Ishikawa (cell line): ENCODE results near the gene CAND1.

Experiments used
- CEBPB ChIP-seq: IDR thresholded peaks from 2 replicates; pipeline ENCODE4 v1.6.1; 2012
- CREB1 ChIP-seq: IDR thresholded peaks from 2 replicates; pipeline ENCODE4 v1.6.1; 2012; ENCODE audit warnings: low read depth
- EGR1 ChIP-seq: IDR thresholded peaks from 2 replicates; pipeline ENCODE4 v1.6.1; 2012
- EP300 ChIP-seq: IDR thresholded peaks from 2 replicates; pipeline ENCODE4 v1.6.1; 2012; ENCODE audit warnings: borderline replicate concordance
- FOXM1 ChIP-seq: IDR thresholded peaks from 2 replicates; pipeline ENCODE4 v1.6.1; 2012; ENCODE audit warnings: low read depth, borderline replicate concordance
- NFIC ChIP-seq: IDR thresholded peaks from 2 replicates; pipeline ENCODE4 v1.6.1; 2012
- RAD21 ChIP-seq: IDR thresholded peaks from 2 replicates; pipeline ENCODE4 v1.6.1; 2012; ENCODE audit warnings: low read depth
- TAF1 ChIP-seq: IDR thresholded peaks from 2 replicates; pipeline ENCODE4 v1.6.1; 2012; ENCODE audit warnings: low read depth, mild to moderate bottlenecking
- TCF12 ChIP-seq: IDR thresholded peaks from 2 replicates; pipeline ENCODE4 v1.6.1; 2012; ENCODE audit warnings: low read depth
- TEAD4 ChIP-seq: IDR thresholded peaks from 2 replicates; pipeline ENCODE4 v1.6.1; 2012
- USF1 ChIP-seq: IDR thresholded peaks from 2 replicates; pipeline ENCODE4 v1.6.1; 2012
- YY1 ChIP-seq: IDR thresholded peaks from 2 replicates; pipeline ENCODE4 v1.6.1; 2012; ENCODE audit warnings: low read depth
- ZBTB7A ChIP-seq: IDR thresholded peaks from 2 replicates; pipeline ENCODE4 v1.6.1; 2012; ENCODE audit warnings: low read depth
- TF ChIP-seq, protein P1 (sequence below): IDR thresholded peaks from 2 replicates; pipeline ENCODE4 v1.6.1; 2012; ENCODE audit warnings: low read depth, mild to moderate bottlenecking
- TF ChIP-seq, protein P2 (sequence below): IDR thresholded peaks from 2 replicates; pipeline ENCODE4 v1.6.1; 2012

The CAND1 gene

GRCh38 chr12:67280572-67280971, 11.4 kb downstream of the CAND1 start:
- TF ChIP-seq, protein P1, sequence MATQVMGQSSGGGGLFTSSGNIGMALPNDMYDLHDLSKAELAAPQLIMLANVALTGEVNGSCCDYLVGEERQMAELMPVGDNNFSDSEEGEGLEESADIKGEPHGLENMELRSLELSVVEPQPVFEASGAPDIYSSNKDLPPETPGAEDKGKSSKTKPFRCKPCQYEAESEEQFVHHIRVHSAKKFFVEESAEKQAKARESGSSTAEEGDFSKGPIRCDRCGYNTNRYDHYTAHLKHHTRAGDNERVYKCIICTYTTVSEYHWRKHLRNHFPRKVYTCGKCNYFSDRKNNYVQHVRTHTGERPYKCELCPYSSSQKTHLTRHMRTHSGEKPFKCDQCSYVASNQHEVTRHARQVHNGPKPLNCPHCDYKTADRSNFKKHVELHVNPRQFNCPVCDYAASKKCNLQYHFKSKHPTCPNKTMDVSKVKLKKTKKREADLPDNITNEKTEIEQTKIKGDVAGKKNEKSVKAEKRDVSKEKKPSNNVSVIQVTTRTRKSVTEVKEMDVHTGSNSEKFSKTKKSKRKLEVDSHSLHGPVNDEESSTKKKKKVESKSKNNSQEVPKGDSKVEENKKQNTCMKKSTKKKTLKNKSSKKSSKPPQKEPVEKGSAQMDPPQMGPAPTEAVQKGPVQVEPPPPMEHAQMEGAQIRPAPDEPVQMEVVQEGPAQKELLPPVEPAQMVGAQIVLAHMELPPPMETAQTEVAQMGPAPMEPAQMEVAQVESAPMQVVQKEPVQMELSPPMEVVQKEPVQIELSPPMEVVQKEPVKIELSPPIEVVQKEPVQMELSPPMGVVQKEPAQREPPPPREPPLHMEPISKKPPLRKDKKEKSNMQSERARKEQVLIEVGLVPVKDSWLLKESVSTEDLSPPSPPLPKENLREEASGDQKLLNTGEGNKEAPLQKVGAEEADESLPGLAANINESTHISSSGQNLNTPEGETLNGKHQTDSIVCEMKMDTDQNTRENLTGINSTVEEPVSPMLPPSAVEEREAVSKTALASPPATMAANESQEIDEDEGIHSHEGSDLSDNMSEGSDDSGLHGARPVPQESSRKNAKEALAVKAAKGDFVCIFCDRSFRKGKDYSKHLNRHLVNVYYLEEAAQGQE, result no peak
- TF ChIP-seq YY1 (no peak), TCF12 (no peak), CEBPB (no peak), NFIC (peak; percentile 71)

DNA sequence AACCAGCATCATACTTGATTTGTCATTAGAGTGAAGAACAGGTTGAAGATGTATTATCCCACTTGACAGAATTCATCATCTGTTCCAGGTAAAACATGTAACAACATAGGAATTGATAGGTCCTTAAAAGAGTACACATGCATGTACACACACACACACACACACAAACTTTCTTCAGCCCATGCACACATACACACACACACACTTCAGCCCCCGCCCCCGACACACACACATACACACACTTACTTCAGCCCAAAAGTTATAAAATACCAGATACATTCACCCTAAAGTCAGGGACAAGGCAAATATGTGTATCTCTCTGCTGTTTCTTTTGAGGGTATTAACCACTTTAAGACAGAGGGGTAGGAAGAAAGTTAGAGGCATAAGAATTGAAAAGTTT, 15.4 kb downstream of the CAND1 start:
- no peak for TF ChIP-seq YY1
- TF ChIP-seq FOXM1, result no peak
- no peak for TF ChIP-seq NFIC
- no peak for TF ChIP-seq CREB1
- TF ChIP-seq CEBPB, result no peak
- no peak for TF ChIP-seq EP300
- TF ChIP-seq USF1, result no peak
- TF ChIP-seq TAF1, result no peak
- TF ChIP-seq, protein P2, sequence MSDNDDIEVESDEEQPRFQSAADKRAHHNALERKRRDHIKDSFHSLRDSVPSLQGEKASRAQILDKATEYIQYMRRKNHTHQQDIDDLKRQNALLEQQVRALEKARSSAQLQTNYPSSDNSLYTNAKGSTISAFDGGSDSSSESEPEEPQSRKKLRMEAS, result no peak
- no peak for TF ChIP-seq RAD21
- no peak for TF ChIP-seq TCF12
- no peak for TF ChIP-seq TEAD4
- TF ChIP-seq, protein P1, result no peak
- TF ChIP-seq EGR1, result no peak
- TF ChIP-seq ZBTB7A, result no peak

GRCh38 chr12:67286257-67286656, 17.1 kb downstream of the CAND1 start:
- TF ChIP-seq USF1, result no peak
- no peak for TF ChIP-seq TCF12
- TF ChIP-seq, protein P2, result no peak
- no peak for TF ChIP-seq NFIC
- TF ChIP-seq RAD21, result no peak
- no peak for TF ChIP-seq YY1
- no peak for TF ChIP-seq CEBPB
- TF ChIP-seq EP300, result no peak
- TF ChIP-seq TEAD4, result no peak

GRCh38 chr12:67287311-67287710, 18.2 kb downstream of the CAND1 start:
- TF ChIP-seq, protein P2, result no peak
- TF ChIP-seq EGR1, result no peak
- no peak for TF ChIP-seq TAF1

DNA sequence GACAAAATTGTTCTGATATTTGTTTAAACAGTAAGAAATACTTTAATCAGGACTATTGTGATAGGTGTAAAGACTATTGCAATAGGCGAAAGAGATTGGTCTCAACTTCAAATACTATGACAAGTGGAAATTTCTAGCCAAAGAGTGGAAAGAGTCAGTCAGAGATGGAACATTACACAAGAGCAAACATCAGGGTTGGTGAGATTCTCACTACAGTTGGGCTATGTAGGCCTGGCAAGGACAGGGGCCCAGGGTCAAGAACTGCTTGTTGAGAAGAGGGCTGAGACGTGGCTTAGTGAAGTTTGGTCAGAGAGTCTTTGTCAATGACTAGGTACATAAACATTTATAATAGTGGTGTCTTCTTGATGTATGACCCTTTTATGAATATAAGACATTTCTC, 19.4 kb downstream of the CAND1 start:
- TF ChIP-seq FOXM1 (no peak), TCF12 (no peak), TAF1 (no peak), EGR1 (no peak), RAD21 (no peak)
- TF ChIP-seq, protein P1, result no peak
